ENCODE measurements around the gene CCSER2. TPM values are rescaled to one million over a fixed set of nuclear protein-coding genes. Genes with fewer than 3 reads are reported as not detected.

Gene CCSER2
- total and polyA plus RNA-seq, 12 donors, result 8.3 to 63.9 (median 38.1) TPM

- Histone ChIP-seq H3K4me1 (replicated peaks in 1 of 2) (no peaks in the 10 kb centered on the region), H3K9me3 (replicated peaks in 1 of 3) (no peaks in the 10 kb centered on the region), H3K36me3 (replicated peaks in 1 of 2) (peaks cover 0 to 14% of the 10 kb centered on the region in 2 donors), H3K4me3 (no peak overlapping the region), H3K27ac (no peak overlapping the region), H3K27me3 (no peaks in the 10 kb centered on the region)
- no peak for DNase-seq
- 90 to 93% (median 92%) methylated on average over 5 of the region's 5 CpGs for WGBS, 4 donors
- TF ChIP-seq CTCF (IDR thresholded peaks at IDR 0.05), result no peak
- no peak for TF ChIP-seq POLR2A (IDR thresholded peaks at IDR 0.05)
- intact Hi-C loops (cut with DNase I), result no loop called here
Observed at GRCh38 chr10:84511709-84512285, 183.4 kb downstream of the CCSER2 start.

- peaks cover 0 to 14% of the 10 kb centered on the region in 2 donors for H3K36me3 ChIP-seq (replicated peaks in 1 of 2)
- intact Hi-C loops (cut with DNase I), result no loop called here
- H3K9me3 ChIP-seq (replicated peaks in 1 of 3), result no peaks in the 10 kb centered on the region
- TF ChIP-seq POLR2A (IDR thresholded peaks at IDR 0.05), result no peak
- TF ChIP-seq CTCF (IDR thresholded peaks at IDR 0.05), result no peak
- no peak for DNase-seq
- WGBS, 4 donors, result 91 to 97% (median 94%) methylated on average over 4 of the region's 4 CpGs
- no peak overlapping the region for H3K27ac ChIP-seq
- no peaks in the 10 kb centered on the region for H3K4me1 ChIP-seq (replicated peaks in 1 of 2)
- H3K4me3 ChIP-seq, result no peak overlapping the region
- H3K27me3 ChIP-seq, result no peaks in the 10 kb centered on the region
Observed at GRCh38 chr10:84517554-84517953, 189.2 kb downstream of the CCSER2 start.

- no peak for DNase-seq
- TF ChIP-seq CTCF (IDR thresholded peaks at IDR 0.05) (no peak), POLR2A (IDR thresholded peaks at IDR 0.05) (no peak)
- no peak overlapping the region for H3K4me3 ChIP-seq
- peaks cover 0 to 3% of the 10 kb centered on the region in 2 donors for H3K36me3 ChIP-seq (replicated peaks in 1 of 2)
- H3K27me3 ChIP-seq, result no peaks in the 10 kb centered on the region
- intact Hi-C loops (cut with DNase I), result no loop called here
- H3K27ac ChIP-seq, result no peak overlapping the region
- 96 to 100% (median 99%) methylated on average over 3 of the region's 3 CpGs for WGBS, 4 donors
- H3K9me3 ChIP-seq (replicated peaks in 1 of 3), result no peaks in the 10 kb centered on the region
- H3K4me1 ChIP-seq (replicated peaks in 1 of 2), result no peaks in the 10 kb centered on the region
Observed at GRCh38 chr10:84519235-84519634, 190.8 kb downstream of the CCSER2 start.

GRCh38 chr10:84521013-84521412 is 192.6 kb downstream of the CCSER2 start:
- TF ChIP-seq POLR2A (IDR thresholded peaks at IDR 0.05), result no peak
- TF ChIP-seq CTCF (IDR thresholded peaks at IDR 0.05), result no peak
- WGBS, 4 donors, result 77 to 88% (median 83%) methylated on average over 8 of the region's 8 CpGs
- Histone ChIP-seq H3K27me3 (no peaks in the 10 kb centered on the region), H3K9me3 (replicated peaks in 1 of 3) (no peaks in the 10 kb centered on the region), H3K4me3 (no peak overlapping the region), H3K36me3 (replicated peaks in 1 of 2) (no peaks in the 10 kb centered on the region), H3K27ac (no peak overlapping the region), H3K4me1 (replicated peaks in 1 of 2) (no peaks in the 10 kb centered on the region)
- no peak for DNase-seq
- intact Hi-C loops (cut with DNase I), result no loop called here

All from adrenal gland (tissue), 12 donors.